Activated CD4-positive, alpha-beta memory T cell treated with anti-CD3 and anti-CD28 coated beads, Interleukin-2, amount 10 ng/mL, durations not matched to agents 7 days and 5 days (primary cell): Measurements from ENCODE around the gene PCDHA13. TPM values are rescaled to one million over a fixed set of nuclear protein-coding genes. Genes with fewer than 3 reads are reported as not detected.
"Not testable (repeated sequence)": the region's sequence is repeated elsewhere in the genome, so short reads cannot be mapped to it uniquely, and the experiment has no call there.

ENCODE experiments used
- CTCF ChIA-PET: fragments of 350-600 bp; sonication (Branson Sonifier 250); formaldehyde crosslinking; loops from one replicate; lab custom pipeline; 2021; ENCODE audit warnings: antibody characterized with exemption, inconsistent platforms; lab: Charles Lee
- POLR2A ChIA-PET: fragments of 350-600 bp; sonication (Branson Sonifier 250); formaldehyde crosslinking; loops from one replicate; lab custom pipeline; 2021; ENCODE audit warnings: antibody characterized with exemption; lab: Charles Lee
- DNase-seq: peaks from one replicate; pipeline ENCODE4 v3.0.0-alpha.2; 2020
- H3K27ac Mint-ChIP-seq: one replicate; pipeline ENCODE4 v1.8.0; 2021; ENCODE audit warnings: mild to moderate bottlenecking, mixed read lengths
- H3K27me3 Mint-ChIP-seq: one replicate; pipeline ENCODE4 v1.8.0; 2021; ENCODE audit warnings: mixed read lengths
- H3K36me3 Mint-ChIP-seq: one replicate; pipeline ENCODE4 v1.8.0; 2021; ENCODE audit warnings: low read depth, mixed read lengths
- H3K4me1 Mint-ChIP-seq: one replicate; pipeline ENCODE4 v1.8.0; 2021; ENCODE audit warnings: mixed read lengths
- H3K4me3 Mint-ChIP-seq: one replicate; pipeline ENCODE4 v1.8.0; 2021; ENCODE audit warnings: mild to moderate bottlenecking, mixed read lengths
- H3K9me3 Mint-ChIP-seq: one replicate; pipeline ENCODE4 v1.8.0; 2021; ENCODE audit warnings: mixed read lengths
- total RNA-seq, 2 experiments: library from RNA; stranded (reverse); gene quantifications; one replicate each; pipeline ENCODE4 v1.2.3, GENCODE V29; 2021

PCDHA13 gene
- total RNA-seq, 2 experiments from 2014 or later, result not detected

GRCh38 chr5:140857177-140857986 lies 24.5 kb upstream of the PCDHA13 start:
- no peak overlapping the region for H3K27ac Mint-ChIP-seq
- no peak for DNase-seq
- ChIA-PET POLR2A (no interaction called here), CTCF (no interaction called here)
- no peaks in the 10 kb centered on the region for H3K27me3 Mint-ChIP-seq
- H3K36me3 Mint-ChIP-seq, result peaks cover 3% of the 10 kb centered on the region
- H3K9me3 Mint-ChIP-seq, result peaks cover 31% of the 10 kb centered on the region
- no peaks in the 10 kb centered on the region for H3K4me1 Mint-ChIP-seq
- H3K4me3 Mint-ChIP-seq, result no peak overlapping the region

GRCh38 chr5:140857987-140858240 lies 24.0 kb upstream of the PCDHA13 start:
- Mint-ChIP-seq H3K9me3 (peaks cover 30% of the 10 kb centered on the region), H3K27me3 (no peaks in the 10 kb centered on the region), H3K27ac (no peak overlapping the region), H3K4me3 (no peak overlapping the region), H3K36me3 (peaks cover 3% of the 10 kb centered on the region), H3K4me1 (no peaks in the 10 kb centered on the region)
- DNase-seq, result no peak
- ChIA-PET CTCF (no interaction called here), POLR2A (no interaction called here)

- Mint-ChIP-seq H3K4me3 (no peak overlapping the region), H3K27ac (no peak overlapping the region), H3K9me3 (peaks cover 19% of the 10 kb centered on the region), H3K36me3 (no peaks in the 10 kb centered on the region), H3K27me3 (no peaks in the 10 kb centered on the region), H3K4me1 (no peaks in the 10 kb centered on the region)
- CTCF ChIA-PET, result no interaction called here
- POLR2A ChIA-PET, result no interaction called here
- DNase-seq, result no peak
Measured at GRCh38 chr5:140862441-140863295, 19.3 kb upstream of the PCDHA13 start.

- no peak within 1 kb of the TSS for H3K4me3 Mint-ChIP-seq
- POLR2A ChIA-PET, result no interaction called here
- no peaks in the 10 kb centered on the region for H3K27me3 Mint-ChIP-seq
- H3K27ac Mint-ChIP-seq, result peak within 1 kb of the TSS; percentile 35
- H3K4me1 Mint-ChIP-seq, result no peaks in the 10 kb centered on the region
- H3K9me3 Mint-ChIP-seq, result peaks cover 12% of the 10 kb centered on the region
- CTCF ChIA-PET, result interaction anchor here (0.6 kb wide), 1 partner anchor 526 kb away, joined by 3 read pairs; no protein-coding TSS in a partner anchor
- peaks cover 4% of the 10 kb centered on the region for H3K36me3 Mint-ChIP-seq
- DNase-seq, result no peak
Measured at GRCh38 chr5:140868721-140869554, 13.0 kb upstream of the PCDHA13 start, which contains the start of gene PCDHA11. TSS of gene PCDHA11 (plus strand) at chr5:140868957. CDS start at chr5:140869104, 147 bp downstream.

- no peak overlapping the region for H3K4me3 Mint-ChIP-seq
- H3K4me1 Mint-ChIP-seq, result no peaks in the 10 kb centered on the region
- H3K27ac Mint-ChIP-seq, result peak overlapping the region; percentile 35
- no peak for DNase-seq
- ChIA-PET CTCF (interaction anchor here (0.6 kb wide), 1 partner anchor 526 kb away, joined by 3 read pairs; no protein-coding TSS in a partner anchor), POLR2A (no interaction called here)
- no peaks in the 10 kb centered on the region for H3K27me3 Mint-ChIP-seq
- peaks cover 12% of the 10 kb centered on the region for H3K9me3 Mint-ChIP-seq
- peaks cover 4% of the 10 kb centered on the region for H3K36me3 Mint-ChIP-seq
Measured at GRCh38 chr5:140869555-140869886, 12.4 kb upstream of the PCDHA13 start.

- Mint-ChIP-seq H3K9me3 (peaks cover 12% of the 10 kb centered on the region), H3K4me1 (no peaks in the 10 kb centered on the region)
- CTCF ChIA-PET, result no interaction called here
Measured at GRCh38 chr5:140870221-140871201, 11.4 kb upstream of the PCDHA13 start.

GRCh38 chr5:140875085-140876065 lies 6.5 kb upstream of the PCDHA13 start, which contains the start of gene PCDHA12:
TSS of gene PCDHA12 (plus strand) at chr5:140875308. CDS start at chr5:140875473, 165 bp downstream.
- CTCF ChIA-PET, result interaction anchor here (0.6 kb wide), 1 partner anchor 235 kb away, joined by 3 read pairs; no protein-coding TSS in a partner anchor
- Mint-ChIP-seq H3K4me3 (no peak within 1 kb of the TSS), H3K27me3 (no peaks in the 10 kb centered on the region), H3K9me3 (peaks cover 17% of the 10 kb centered on the region), H3K36me3 (no peaks in the 10 kb centered on the region), H3K27ac (no peak within 1 kb of the TSS), H3K4me1 (no peaks in the 10 kb centered on the region)
- POLR2A ChIA-PET, result no interaction called here
- no peak for DNase-seq

More at GRCh38 chr5:140870221-140871201, 11.4 kb upstream of the PCDHA13 start:
- no peak overlapping the region for H3K27ac Mint-ChIP-seq
- no peaks in the 10 kb centered on the region for H3K27me3 Mint-ChIP-seq
- peaks cover 4% of the 10 kb centered on the region for H3K36me3 Mint-ChIP-seq
- H3K4me3 Mint-ChIP-seq, result no peak overlapping the region
- POLR2A ChIA-PET, result no interaction called here
- no peak for DNase-seq

GRCh38 chr5:140876541-140877261 lies 5.2 kb upstream of the PCDHA13 start:
- CTCF ChIA-PET, H3K27ac Mint-ChIP-seq, DNase-seq, H3K27me3 Mint-ChIP-seq, H3K4me3 Mint-ChIP-seq, POLR2A ChIA-PET, H3K4me1 Mint-ChIP-seq, H3K36me3 Mint-ChIP-seq: not testable (repeated sequence)
- H3K9me3 Mint-ChIP-seq, result peaks cover 15% of the 10 kb centered on the region

GRCh38 chr5:140877262-140877581 lies 4.7 kb upstream of the PCDHA13 start:
- no peaks in the 10 kb centered on the region for H3K36me3 Mint-ChIP-seq
- ChIA-PET POLR2A (no interaction called here), CTCF (interaction anchor here (1.0 kb wide), 1 partner anchor 17 kb away, joined by 3 read pairs; no protein-coding TSS in a partner anchor)
- peaks cover 14% of the 10 kb centered on the region for H3K9me3 Mint-ChIP-seq
- H3K4me3 Mint-ChIP-seq, result no peak overlapping the region
- H3K27ac Mint-ChIP-seq, result no peak overlapping the region
- DNase-seq, result no peak
- no peaks in the 10 kb centered on the region for H3K27me3 Mint-ChIP-seq
- no peaks in the 10 kb centered on the region for H3K4me1 Mint-ChIP-seq

- no peak for DNase-seq
- no peaks in the 10 kb centered on the region for H3K4me1 Mint-ChIP-seq
- ChIA-PET POLR2A (no interaction called here), CTCF (no interaction called here)
- H3K27ac Mint-ChIP-seq, result no peak overlapping the region
- no peak overlapping the region for H3K4me3 Mint-ChIP-seq
- no peaks in the 10 kb centered on the region for H3K27me3 Mint-ChIP-seq
- H3K36me3 Mint-ChIP-seq, result peaks cover 2% of the 10 kb centered on the region
- H3K9me3 Mint-ChIP-seq, result peaks cover 15% of the 10 kb centered on the region
Measured at GRCh38 chr5:140882591-140882899, 621 bp downstream of the PCDHA13 start.

GRCh38 chr5:140883373-140883772 lies 1.4 kb downstream of the PCDHA13 start:
- ChIA-PET CTCF (no interaction called here), POLR2A (no interaction called here)
- H3K4me3 Mint-ChIP-seq, result no peak overlapping the region
- peaks cover 2% of the 10 kb centered on the region for H3K36me3 Mint-ChIP-seq
- H3K9me3 Mint-ChIP-seq, result peaks cover 15% of the 10 kb centered on the region
- no peaks in the 10 kb centered on the region for H3K4me1 Mint-ChIP-seq
- DNase-seq, result no peak
- H3K27ac Mint-ChIP-seq, result no peak overlapping the region
- H3K27me3 Mint-ChIP-seq, result no peaks in the 10 kb centered on the region
